GM12878 (cell line): ENCODE results near the gene DSTYK. TPM values are rescaled to one million over a fixed set of nuclear protein-coding genes. Genes with fewer than 3 reads are reported as not detected.

Experiments
- ATAC-seq: fragments of 200-7000 bp; cut with Tn5 transposase; 3 replicates; pipeline ENCODE4 v1.9.1; 2020; ENCODE audit warnings: mild to moderate bottlenecking, moderate library complexity
- BruUV-seq: library from RNA; stranded (reverse); fragments of 400-500 nt; replicated peaks from 2 replicates; lab custom pipeline; 2021; lab: Mats Ljungman, UMichigan
- CTCF ChIA-PET: fragments of 300-600 bp; sonication (Branson Sonifier 250); formaldehyde crosslinking; extraction: SDS; loops from one replicate; lab custom pipeline; 2021; ENCODE audit warnings: inconsistent platforms; lab: Yijun Ruan, JAX
- POLR2A ChIA-PET: fragments of 350-600 bp; formaldehyde crosslinking; extraction: SDS; loops from one replicate; lab custom pipeline; 2021; ENCODE audit warnings: inconsistent platforms; lab: Charles Lee
- RAD21 ChIA-PET: fragments of 300-600 bp; sonication (Branson Sonifier 250); formaldehyde crosslinking; loops from one replicate; lab custom pipeline; 2023; ENCODE audit warnings: antibody characterized with exemption; ENCODE audit not compliant: unreplicated experiment; lab: Charles Lee
- SMC1A ChIA-PET: fragments of 300-600 bp; sonication (Branson Sonifier 250); formaldehyde crosslinking; loops from one replicate; lab custom pipeline; 2023; ENCODE audit not compliant: unreplicated experiment, uncharacterized antibody; lab: Charles Lee
- DNase-seq: peaks from one replicate; pipeline ENCODE4 v3.0.0-alpha.2; 2011; ENCODE audit warnings: low read depth, low spot score
- FAIRE-seq: peaks from 3 replicates; lab custom pipeline; 2011; peaks lifted over from hg19 to GRCh38; lab: Jason Lieb, UNC
- H2AFZ ChIP-seq: 2 replicates; pipeline ENCODE4 v1.6.0; 2011; ENCODE audit warnings: low read depth, low read length, control low read depth; ENCODE audit not compliant: control insufficient read depth
- H3K27ac ChIP-seq: 2 replicates; pipeline ENCODE4 v1.5.1; 2011; ENCODE audit warnings: control low read depth; ENCODE audit not compliant: control insufficient read depth, insufficient read depth
- H3K27me3 ChIP-seq, 2 experiments: replicated peaks in 1 of 2; 2 replicates each; pipeline versions ENCODE4 v1.6.0 to v1.6.1; 2011; ENCODE audit warnings: low read length in 1 of 2; ENCODE audit not compliant: control insufficient read depth in 2 of 2, insufficient read depth in 2 of 2
- H3K36me3 ChIP-seq, 2 experiments: 2 replicates each; pipeline ENCODE4 v1.5.1; 2011; ENCODE audit warnings: low read length in 1 of 2; ENCODE audit not compliant: control insufficient read depth in 2 of 2, insufficient read depth in 2 of 2
- H3K4me1 ChIP-seq: 2 replicates; pipeline ENCODE4 v1.6.1; 2011; ENCODE audit warnings: mild to moderate bottlenecking, low read length, moderate library complexity, mixed read lengths; ENCODE audit not compliant: control insufficient read depth, insufficient read depth
- H3K4me2 ChIP-seq: 2 replicates; pipeline ENCODE4 v1.6.0; 2011; ENCODE audit warnings: control low read depth; ENCODE audit not compliant: control insufficient read depth, insufficient read depth
- H3K4me3 ChIP-seq: fragments of 200-600 bp; sonication (generic); 2 replicates; pipeline ENCODE4 v1.5.1; 2016
- H3K79me2 ChIP-seq: 2 replicates; pipeline ENCODE4 v1.6.0; 2011; ENCODE audit warnings: low read length; ENCODE audit not compliant: control insufficient read depth, insufficient read depth
- H3K9ac ChIP-seq: 2 replicates; pipeline ENCODE4 v1.8.0; 2011; ENCODE audit warnings: low read length, control low read depth, mixed read lengths; ENCODE audit not compliant: control insufficient read depth, insufficient read depth
- H3K9me3 ChIP-seq: replicated peaks from 3 replicates; pipeline ENCODE4 v1.5.1; 2011; ENCODE audit warnings: mild to moderate bottlenecking, low read length; ENCODE audit not compliant: control insufficient read depth, insufficient read depth
- H4K20me1 ChIP-seq: 2 replicates; pipeline ENCODE4 v1.6.0; 2011; ENCODE audit not compliant: control insufficient read depth, insufficient read depth
- IKZF2 ChIP-seq, 2 experiments: fragments of 450-650 bp; IDR thresholded peaks; 2 replicates each; pipeline ENCODE4 v1.6.1; 2017; ENCODE audit warnings: mild to moderate bottlenecking in 2 of 2, moderate library complexity in 2 of 2
- POU2F2 ChIP-seq: IDR thresholded peaks from 3 replicates; pipeline ENCODE4 v1.6.1; 2011; ENCODE audit warnings: low read depth, mild to moderate bottlenecking, low read length, borderline replicate concordance
- TCF7 ChIP-seq: IDR thresholded peaks from 2 replicates; pipeline ENCODE4 v1.6.1; 2014; ENCODE audit warnings: antibody characterized with exemption, borderline replicate concordance
- WGBS: methylation state at CpG from one replicate; pipeline ENCODE4 v1.1.6; 2016; ENCODE audit warnings: low lambda C conversion rate; ENCODE audit not compliant: insufficient replicate concordance, insufficient coverage; ENCODE audit errors: missing lambda C conversion rate; 5-methylcytosine and 5-hydroxymethylcytosine counted together
- in situ Hi-C: fragments of 300-500 bp; cut with MboI; formaldehyde crosslinking; loops from 9 replicates; pipeline ENCODE4 v1.14.3; 2018; ENCODE audit warnings: mixed read lengths
- intact Hi-C: fragments of 100-400 bp; cut with micrococcal nuclease; formaldehyde crosslinking; loops from one replicate; pipeline ENCODE4 v1.14.2; 2022; ENCODE audit not compliant: unreplicated experiment
- polyA plus RNA-seq, 11 experiments: library from polyadenylated mRNA; depleted of rRNA in 4 of 11; unstranded in 6 of 11; stranded (reverse) in 5 of 11; fragments of >200 nt; fragmentation: Nextera tagmentation in 4 of 11; fragmentation: Illumina TruSeq in 1 of 11; extraction: Ambion mirVana in 4 of 11; extraction: Trizol in 1 of 11; gene quantifications; 1 replicate in 1 of 11; 2 replicates in 10 of 11; pipeline versions ENCODE4 v1.2.1 to v1.2.3, GENCODE V29; 2011 to 2016; ENCODE audit warnings: inconsistent platforms in 2 of 11, missing spikeins in 2 of 11, low read depth in 1 of 11
- total RNA-seq, 4 experiments: library from RNA; depleted of rRNA in 3 of 4; stranded (reverse); fragments of >200 nt in 3 of 4; fragmentation: Illumina TruSeq in 1 of 4; extraction: Trizol in 1 of 4; gene quantifications; 2 replicates each; pipeline versions ENCODE4 v1.2.1 to v1.2.3, GENCODE V29; 2013 to 2021
- TF ChIP-seq, protein P1 (sequence below): fragments of 450-650 bp; IDR thresholded peaks from 2 replicates; pipeline ENCODE4 v1.6.1; 2018; ENCODE audit warnings: mild to moderate bottlenecking, low read depth, moderate library complexity; ENCODE audit not compliant: partially characterized antibody
- TF ChIP-seq, protein P2 (sequence below): fragments of 450-650 bp; conservative IDR thresholded peaks from 2 replicates; pipeline ENCODE4 v1.6.1; 2017; ENCODE audit warnings: mild to moderate bottlenecking, moderate library complexity

Gene DSTYK
- total and polyA plus RNA-seq, 10 of the 15 experiments (the other 5 are each of a cell fraction or from before 2014, with no cell fraction given) = 2.7 to 5.5 (median 3.6) TPM

DNA sequence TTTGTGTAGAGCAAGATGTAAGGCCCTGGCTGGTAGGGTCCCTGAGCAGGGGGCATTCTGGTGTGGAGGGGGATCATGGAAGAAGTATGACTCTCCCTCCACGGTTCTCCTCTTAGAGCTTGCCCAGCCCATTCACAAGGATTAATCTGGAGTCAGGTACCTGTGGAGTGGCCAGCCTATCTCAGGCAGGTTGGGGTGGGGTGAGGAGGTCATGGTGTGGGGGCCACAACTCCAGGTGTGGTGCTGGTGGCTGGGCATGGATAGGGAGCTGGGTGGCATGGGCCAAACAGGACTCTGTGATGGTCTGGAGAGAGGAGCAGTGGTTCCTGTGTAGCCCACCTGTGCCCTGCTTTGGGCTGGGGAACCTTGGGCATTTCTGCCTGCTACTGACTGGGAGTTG, 48.5 kb upstream of the DSTYK start:
- intact Hi-C loops (loop anchor here (5.0 kb wide), 1 partner anchor 118 kb away; no protein-coding TSS in a partner anchor), in situ Hi-C loops (loop anchor here (5.0 kb wide), 1 partner anchor 283 kb away; no protein-coding TSS in a partner anchor)
- CTCF ChIA-PET = interaction anchor here (0.7 to 42.1 kb wide), 8 partner anchors 12 to 198 kb away, joined by 3 to 2333 read pairs (median 46); partner anchors contain the start of genes NUAK2 and TMCC2

More for the DNA sequence above, 48.5 kb upstream of the DSTYK start:
- Histone ChIP-seq H3K27me3 (no peaks in the 10 kb centered on the region; a peak in 1 of 4 replicates), H3K79me2 (no peaks in the 10 kb centered on the region), H3K9ac (no peak overlapping the region), H3K27ac (no peak overlapping the region), H3K4me2 (no peak overlapping the region), H3K4me3 (no peak overlapping the region), H3K9me3 (no peaks in the 10 kb centered on the region), H3K36me3 (no peaks in the 10 kb centered on the region), H4K20me1 (peaks cover 4% of the 10 kb centered on the region), H3K4me1 (no peaks in the 10 kb centered on the region), H2AFZ (no peak overlapping the region)
- no TSS peak for BruUV-seq
- ChIA-PET SMC1A (interaction anchor here (1.0 to 17.4 kb wide), 5 partner anchors 30 to 198 kb away, joined by 3 to 427 read pairs (median 10); partner anchors contain the start of gene TMCC2), POLR2A (interaction anchor here (1.6 kb wide), 1 partner anchor 20 kb away, joined by 9 read pairs; no protein-coding TSS in a partner anchor), RAD21 (interaction anchor here (0.6 to 21.3 kb wide), 6 partner anchors 11 to 271 kb away, joined by 3 to 728 read pairs (median 6); partner anchors contain the start of gene TMCC2)
- ATAC-seq = no peak
- TF ChIP-seq TCF7 (no peak), IKZF2 (IDR thresholded peaks at IDR 0.05) (no peak), POU2F2 (no peak)
- TF ChIP-seq, protein P1, sequence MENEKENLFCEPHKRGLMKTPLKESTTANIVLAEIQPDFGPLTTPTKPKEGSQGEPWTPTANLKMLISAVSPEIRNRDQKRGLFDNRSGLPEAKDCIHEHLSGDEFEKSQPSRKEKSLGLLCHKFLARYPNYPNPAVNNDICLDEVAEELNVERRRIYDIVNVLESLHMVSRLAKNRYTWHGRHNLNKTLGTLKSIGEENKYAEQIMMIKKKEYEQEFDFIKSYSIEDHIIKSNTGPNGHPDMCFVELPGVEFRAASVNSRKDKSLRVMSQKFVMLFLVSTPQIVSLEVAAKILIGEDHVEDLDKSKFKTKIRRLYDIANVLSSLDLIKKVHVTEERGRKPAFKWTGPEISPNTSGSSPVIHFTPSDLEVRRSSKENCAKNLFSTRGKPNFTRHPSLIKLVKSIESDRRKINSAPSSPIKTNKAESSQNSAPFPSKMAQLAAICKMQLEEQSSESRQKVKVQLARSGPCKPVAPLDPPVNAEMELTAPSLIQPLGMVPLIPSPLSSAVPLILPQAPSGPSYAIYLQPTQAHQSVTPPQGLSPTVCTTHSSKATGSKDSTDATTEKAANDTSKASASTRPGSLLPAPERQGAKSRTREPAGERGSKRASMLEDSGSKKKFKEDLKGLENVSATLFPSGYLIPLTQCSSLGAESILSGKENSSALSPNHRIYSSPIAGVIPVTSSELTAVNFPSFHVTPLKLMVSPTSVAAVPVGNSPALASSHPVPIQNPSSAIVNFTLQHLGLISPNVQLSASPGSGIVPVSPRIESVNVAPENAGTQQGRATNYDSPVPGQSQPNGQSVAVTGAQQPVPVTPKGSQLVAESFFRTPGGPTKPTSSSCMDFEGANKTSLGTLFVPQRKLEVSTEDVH = no peak
- TF ChIP-seq, protein P2, sequence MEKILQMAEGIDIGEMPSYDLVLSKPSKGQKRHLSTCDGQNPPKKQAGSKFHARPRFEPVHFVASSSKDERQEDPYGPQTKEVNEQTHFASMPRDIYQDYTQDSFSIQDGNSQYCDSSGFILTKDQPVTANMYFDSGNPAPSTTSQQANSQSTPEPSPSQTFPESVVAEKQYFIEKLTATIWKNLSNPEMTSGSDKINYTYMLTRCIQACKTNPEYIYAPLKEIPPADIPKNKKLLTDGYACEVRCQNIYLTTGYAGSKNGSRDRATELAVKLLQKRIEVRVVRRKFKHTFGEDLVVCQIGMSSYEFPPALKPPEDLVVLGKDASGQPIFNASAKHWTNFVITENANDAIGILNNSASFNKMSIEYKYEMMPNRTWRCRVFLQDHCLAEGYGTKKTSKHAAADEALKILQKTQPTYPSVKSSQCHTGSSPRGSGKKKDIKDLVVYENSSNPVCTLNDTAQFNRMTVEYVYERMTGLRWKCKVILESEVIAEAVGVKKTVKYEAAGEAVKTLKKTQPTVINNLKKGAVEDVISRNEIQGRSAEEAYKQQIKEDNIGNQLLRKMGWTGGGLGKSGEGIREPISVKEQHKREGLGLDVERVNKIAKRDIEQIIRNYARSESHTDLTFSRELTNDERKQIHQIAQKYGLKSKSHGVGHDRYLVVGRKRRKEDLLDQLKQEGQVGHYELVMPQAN = no peak
- DNase-seq = no peak
- WGBS = 0% methylated on average over 1 of the region's 1 CpG
- no peak for FAIRE-seq
